ENCODE data around the gene SECISBP2. TPM values are rescaled to one million over a fixed set of nuclear protein-coding genes. Genes with fewer than 3 reads are reported as not detected.

The SECISBP2 gene
- polyA plus RNA-seq, 1 of the 3 experiments (the other 2 are of a cell fraction): 21.2 TPM

DNA sequence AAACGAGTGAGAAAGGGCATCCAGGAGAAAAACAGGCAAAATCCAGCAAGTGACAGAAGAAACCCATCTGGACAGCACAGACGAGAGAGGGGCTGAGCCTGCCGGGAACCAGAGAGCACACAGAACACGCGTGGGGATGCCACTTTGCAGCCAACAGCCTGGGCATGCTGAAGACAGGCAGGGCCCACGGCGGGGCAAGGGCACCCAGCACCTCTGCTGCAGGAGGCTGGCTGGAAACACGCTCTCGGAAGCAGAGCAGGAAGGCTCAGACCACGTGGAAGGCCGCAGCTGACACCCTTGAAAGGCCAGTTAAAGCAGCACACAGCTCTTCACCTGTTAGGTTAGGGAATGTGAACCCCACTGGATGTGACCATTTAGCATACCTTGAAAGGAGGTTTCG, 76.1 kb downstream of the SECISBP2 start:
- no peaks in the 10 kb centered on the region for H3K9me2 ChIP-seq
- no peaks in the 10 kb centered on the region for H4K20me1 ChIP-seq (ENCODE audit: insufficient read depth)
- WGBS (ENCODE audit: low lambda C conversion rate): 86% methylated on average over 10 of the region's 12 CpGs
- no peak overlapping the region for H3K4me3 ChIP-seq (ENCODE audit: low read depth in 2 of 2, low read length in 1 of 2)
- no peak overlapping the region for H3K9ac ChIP-seq
- no peaks in the 10 kb centered on the region for H3K79me2 ChIP-seq (ENCODE audit: insufficient read depth)
- ChIA-PET POLR2A (no interaction called here), CTCF (interaction anchor here (0.9 kb wide), 1 partner anchor 13 kb away, joined by 3 read pairs; no protein-coding TSS in a partner anchor)
- no peak overlapping the region for H2AFZ ChIP-seq (ENCODE audit: low read depth)
- H3K27me3 ChIP-seq (ENCODE audit: insufficient read depth): no peaks in the 10 kb centered on the region
- H3K27ac ChIP-seq (ENCODE audit: low read depth in 2 of 2, low read length in 1 of 2): no peak overlapping the region
- TF ChIP-seq REST (IDR thresholded peaks at IDR 0.05; ENCODE audit: low read depth, low read length): no peak
- TF ChIP-seq EP300 (IDR thresholded peaks at IDR 0.05; ENCODE audit: borderline replicate concordance in 1 of 2, low read depth in 1 of 2, low read length in 1 of 2): no peak
- TF ChIP-seq CTCF (IDR thresholded peaks at IDR 0.05): no peak
- TF ChIP-seq POLR2AphosphoS5 (IDR thresholded peaks at IDR 0.05; ENCODE audit: low read depth, low read length): no peak
- no peak for TF ChIP-seq EZH2phosphoT487 (IDR thresholded peaks at IDR 0.05; ENCODE audit: borderline replicate concordance, low read depth)
- H3K36me3 ChIP-seq (replicated peaks in 1 of 2; ENCODE audit: control insufficient read depth in 1 of 2, insufficient read depth in 2 of 2, low read length in 1 of 2): peaks cover 0 to 12% of the 10 kb centered on the region in 2 experiments
- DNase-seq: no peak
- H3K4me1 ChIP-seq (ENCODE audit: control insufficient read depth in 1 of 2, insufficient read depth in 2 of 2, low read depth in 1 of 2, low read length in 1 of 2): peaks cover 0 to 15% of the 10 kb centered on the region in 2 experiments; a peak in 1 of 4 replicates
- no peak overlapping the region for H3K4me2 ChIP-seq
- H3K9me3 ChIP-seq: no peaks in the 10 kb centered on the region
- H3F3A ChIP-seq (replicated peaks; ENCODE audit: insufficient read depth): no peaks in the 10 kb centered on the region

DNA sequence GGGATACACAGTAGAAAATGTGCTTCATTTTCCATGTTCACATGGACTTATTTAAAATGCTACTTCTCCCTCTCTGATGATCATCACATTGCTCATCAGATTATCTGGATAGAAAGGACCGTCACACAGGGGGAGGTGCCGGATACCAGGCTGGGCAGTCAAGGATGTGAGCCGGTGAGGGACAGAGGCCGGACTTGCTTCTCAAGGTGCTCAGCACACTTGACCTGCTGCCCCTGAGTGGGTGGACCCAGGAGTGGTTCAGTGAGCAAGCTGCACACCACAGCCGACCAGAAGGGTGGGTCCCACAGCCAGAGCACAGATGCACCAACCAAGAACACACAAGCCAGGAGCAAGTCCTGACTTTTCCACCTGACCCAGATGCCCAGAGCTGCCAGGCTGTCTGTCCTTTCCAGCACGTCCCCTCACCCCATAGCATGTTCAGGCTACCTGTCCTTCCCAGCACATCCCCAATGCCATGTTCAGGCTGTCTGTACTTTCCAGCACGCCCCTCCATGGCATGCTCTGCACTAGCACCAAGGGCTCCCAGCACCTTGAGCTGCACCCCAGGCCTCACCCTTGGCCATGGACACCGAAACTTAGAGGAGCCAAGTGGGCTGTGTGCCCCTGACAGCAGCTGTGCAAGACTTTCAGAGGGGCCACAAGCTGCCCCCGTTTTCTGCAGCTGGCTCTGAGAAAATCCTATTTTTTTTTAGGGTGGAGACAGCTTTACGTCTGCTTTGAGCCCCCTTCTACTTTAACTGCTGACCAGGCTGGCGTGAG, 77.8 kb downstream of the SECISBP2 start:
- ChIA-PET CTCF (interaction anchor here (0.9 to 1.1 kb wide), 2 partner anchors 21 to 152 kb away, joined by 3 read pairs; no protein-coding TSS in a partner anchor), POLR2A (interaction anchor here (1.4 kb wide), 1 partner anchor 77 kb away, joined by 4 read pairs; no protein-coding TSS in a partner anchor)
- H3F3A ChIP-seq (replicated peaks; ENCODE audit: insufficient read depth): no peaks in the 10 kb centered on the region
- H3K4me2 ChIP-seq: no peak overlapping the region
- peaks cover 0 to 4% of the 10 kb centered on the region in 2 experiments for H3K36me3 ChIP-seq (replicated peaks in 1 of 2; ENCODE audit: control insufficient read depth in 1 of 2, insufficient read depth in 2 of 2, low read length in 1 of 2)
- no peaks in the 10 kb centered on the region for H3K9me2 ChIP-seq
- no peak overlapping the region for H2AFZ ChIP-seq (ENCODE audit: low read depth)
- no peaks in the 10 kb centered on the region for H3K27me3 ChIP-seq (ENCODE audit: insufficient read depth)
- no peaks in the 10 kb centered on the region for H3K79me2 ChIP-seq (ENCODE audit: insufficient read depth)
- DNase-seq: no peak
- H3K9ac ChIP-seq: no peak overlapping the region
- H3K9me3 ChIP-seq: no peaks in the 10 kb centered on the region
- peaks cover 0 to 15% of the 10 kb centered on the region in 2 experiments; a peak in 1 of 4 replicates for H3K4me1 ChIP-seq (ENCODE audit: control insufficient read depth in 1 of 2, insufficient read depth in 2 of 2, low read depth in 1 of 2, low read length in 1 of 2)
- H4K20me1 ChIP-seq (ENCODE audit: insufficient read depth): no peaks in the 10 kb centered on the region
- no peak overlapping the region; a peak in 1 of 4 replicates for H3K27ac ChIP-seq (ENCODE audit: low read depth in 2 of 2, low read length in 1 of 2)
- WGBS (ENCODE audit: low lambda C conversion rate): 79% methylated on average over 10 of the region's 11 CpGs
- H3K4me3 ChIP-seq (ENCODE audit: low read depth in 2 of 2, low read length in 1 of 2): no peak overlapping the region
- TF ChIP-seq NFIC (IDR thresholded peaks at IDR 0.05; ENCODE audit: borderline replicate concordance) (no peak), CHD2 (IDR thresholded peaks at IDR 0.05; ENCODE audit: low read length, partially characterized antibody) (no peak), RCOR1 (IDR thresholded peaks at IDR 0.05; ENCODE audit: low read length) (no peak), RAD21 (IDR thresholded peaks at IDR 0.05; ENCODE audit: low read length) (no peak), EP300 (IDR thresholded peaks at IDR 0.05; ENCODE audit: borderline replicate concordance in 1 of 2, low read depth in 1 of 2, low read length in 1 of 2) (no peak), RXRA (IDR thresholded peaks at IDR 0.05; ENCODE audit: borderline replicate concordance, low read depth) (no peak), RFX5 (IDR thresholded peaks at IDR 0.05; ENCODE audit: low read length) (no peak), TCF12 (IDR thresholded peaks at IDR 0.05) (no peak), TAF1 (IDR thresholded peaks at IDR 0.05; ENCODE audit: borderline replicate concordance, low read depth, low read length) (no peak), GABPA (IDR thresholded peaks at IDR 0.05; ENCODE audit: low read depth) (no peak), GATA2 (CRISPR knock-in tag; IDR thresholded peaks at IDR 0.05) (no peak), SMC3 (IDR thresholded peaks at IDR 0.05; ENCODE audit: low read depth, low read length) (no peak), JUND (IDR thresholded peaks at IDR 0.05) (no peak), FOSL2 (IDR thresholded peaks at IDR 0.05; ENCODE audit: borderline replicate concordance, low read depth) (no peak)
- TF ChIP-seq, protein P1, sequence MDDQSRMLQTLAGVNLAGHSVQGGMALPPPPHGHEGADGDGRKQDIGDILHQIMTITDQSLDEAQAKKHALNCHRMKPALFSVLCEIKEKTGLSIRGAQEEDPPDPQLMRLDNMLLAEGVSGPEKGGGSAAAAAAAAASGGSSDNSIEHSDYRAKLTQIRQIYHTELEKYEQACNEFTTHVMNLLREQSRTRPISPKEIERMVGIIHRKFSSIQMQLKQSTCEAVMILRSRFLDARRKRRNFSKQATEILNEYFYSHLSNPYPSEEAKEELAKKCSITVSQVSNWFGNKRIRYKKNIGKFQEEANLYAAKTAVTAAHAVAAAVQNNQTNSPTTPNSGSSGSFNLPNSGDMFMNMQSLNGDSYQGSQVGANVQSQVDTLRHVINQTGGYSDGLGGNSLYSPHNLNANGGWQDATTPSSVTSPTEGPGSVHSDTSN (IDR thresholded peaks at IDR 0.05): no peak
- TF ChIP-seq, protein P2, sequence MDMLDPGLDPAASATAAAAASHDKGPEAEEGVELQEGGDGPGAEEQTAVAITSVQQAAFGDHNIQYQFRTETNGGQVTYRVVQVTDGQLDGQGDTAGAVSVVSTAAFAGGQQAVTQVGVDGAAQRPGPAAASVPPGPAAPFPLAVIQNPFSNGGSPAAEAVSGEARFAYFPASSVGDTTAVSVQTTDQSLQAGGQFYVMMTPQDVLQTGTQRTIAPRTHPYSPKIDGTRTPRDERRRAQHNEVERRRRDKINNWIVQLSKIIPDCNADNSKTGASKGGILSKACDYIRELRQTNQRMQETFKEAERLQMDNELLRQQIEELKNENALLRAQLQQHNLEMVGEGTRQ (IDR thresholded peaks at IDR 0.05; ENCODE audit: borderline replicate concordance, low read depth, low read length): no peak
